HG03571 (cell line): ENCODE measurements around the gene SPATA31E1.
"Not testable (repeated sequence)": the region's sequence is repeated elsewhere in the genome, so short reads cannot be mapped to it uniquely, and the experiment has no call there.

Experiments
- ATAC-seq: cut with Tn5 transposase; IDR thresholded peaks from one replicate; pipeline ENCODE4 v1.9.1; 2021; ENCODE audit not compliant: unreplicated experiment

SPATA31E1 gene

DNA sequence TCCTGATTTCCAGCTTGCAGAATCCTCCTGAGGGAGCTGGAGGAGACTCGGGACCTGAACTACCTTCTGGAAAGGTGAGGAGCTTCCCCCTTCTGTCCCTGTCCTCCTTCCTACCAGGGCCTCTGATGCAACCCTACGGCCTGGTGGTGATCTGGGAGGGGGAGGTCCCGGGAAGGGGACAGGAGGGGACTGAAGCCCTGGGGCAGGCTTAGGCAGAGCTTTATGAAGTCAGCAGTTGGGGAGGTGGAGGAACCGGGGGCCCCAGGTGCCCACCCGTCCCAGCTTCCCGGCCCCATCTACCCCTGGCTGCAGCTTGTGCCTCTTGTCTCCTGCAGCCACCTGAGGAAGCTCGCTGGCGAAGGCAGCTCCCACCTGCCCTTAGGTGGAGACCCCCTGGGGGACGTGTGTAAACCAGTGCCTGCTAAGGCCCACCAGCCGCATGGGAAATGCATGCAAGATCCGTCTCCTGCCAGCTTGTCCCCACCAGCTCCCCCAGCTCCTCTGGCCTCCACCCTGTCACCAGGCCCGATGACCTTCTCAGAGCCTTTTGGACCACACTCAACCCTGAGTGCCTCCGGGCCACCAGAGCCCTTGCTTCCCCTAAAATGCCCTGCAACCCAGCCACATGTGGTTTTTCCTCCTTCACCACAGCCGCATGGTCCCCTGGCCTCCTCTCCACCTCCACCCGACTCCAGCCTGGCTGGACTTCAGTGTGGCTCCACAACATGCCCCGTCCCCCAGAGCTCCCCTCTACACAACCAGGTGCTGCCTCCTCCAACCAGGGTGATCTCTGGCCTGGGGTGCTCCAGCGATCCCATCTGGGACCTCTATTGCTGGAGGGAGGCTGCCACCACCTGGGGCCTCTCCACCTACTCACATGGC, 2.1 kb downstream of the SPATA31E1 start:
- ATAC-seq = no peak

DNA sequence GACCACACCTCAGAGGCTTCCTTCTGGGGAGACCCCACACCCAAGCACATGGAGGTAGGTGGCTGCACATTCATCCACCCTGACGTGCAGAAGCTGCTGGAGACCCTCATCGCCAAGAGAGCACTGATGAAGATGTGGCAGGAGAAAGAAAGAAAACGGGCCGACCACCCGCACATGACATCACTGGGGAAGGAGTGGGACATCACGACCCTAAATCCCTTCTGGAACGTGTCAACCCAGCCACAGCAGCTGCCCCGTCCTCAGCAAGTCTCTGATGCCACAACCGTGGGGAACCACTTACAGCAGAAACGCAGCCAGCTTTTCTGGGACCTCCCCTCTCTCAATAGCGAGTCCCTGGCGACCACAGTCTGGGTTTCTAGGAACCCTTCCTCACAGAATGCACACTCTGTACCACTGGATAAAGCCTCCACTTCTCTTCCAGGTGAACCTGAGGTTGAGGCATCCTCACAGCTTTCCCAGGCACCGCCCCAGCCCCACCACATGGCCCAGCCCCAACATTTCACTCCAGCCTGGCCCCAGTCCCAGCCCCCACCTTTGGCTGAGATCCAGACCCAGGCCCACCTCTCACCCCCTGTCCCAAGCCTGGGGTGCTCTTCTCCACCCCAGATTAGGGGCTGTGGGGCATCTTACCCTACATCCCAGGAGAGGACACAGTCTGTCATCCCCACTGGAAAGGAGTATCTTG, 3.0 kb downstream of the SPATA31E1 start:
- no peak for ATAC-seq

DNA sequence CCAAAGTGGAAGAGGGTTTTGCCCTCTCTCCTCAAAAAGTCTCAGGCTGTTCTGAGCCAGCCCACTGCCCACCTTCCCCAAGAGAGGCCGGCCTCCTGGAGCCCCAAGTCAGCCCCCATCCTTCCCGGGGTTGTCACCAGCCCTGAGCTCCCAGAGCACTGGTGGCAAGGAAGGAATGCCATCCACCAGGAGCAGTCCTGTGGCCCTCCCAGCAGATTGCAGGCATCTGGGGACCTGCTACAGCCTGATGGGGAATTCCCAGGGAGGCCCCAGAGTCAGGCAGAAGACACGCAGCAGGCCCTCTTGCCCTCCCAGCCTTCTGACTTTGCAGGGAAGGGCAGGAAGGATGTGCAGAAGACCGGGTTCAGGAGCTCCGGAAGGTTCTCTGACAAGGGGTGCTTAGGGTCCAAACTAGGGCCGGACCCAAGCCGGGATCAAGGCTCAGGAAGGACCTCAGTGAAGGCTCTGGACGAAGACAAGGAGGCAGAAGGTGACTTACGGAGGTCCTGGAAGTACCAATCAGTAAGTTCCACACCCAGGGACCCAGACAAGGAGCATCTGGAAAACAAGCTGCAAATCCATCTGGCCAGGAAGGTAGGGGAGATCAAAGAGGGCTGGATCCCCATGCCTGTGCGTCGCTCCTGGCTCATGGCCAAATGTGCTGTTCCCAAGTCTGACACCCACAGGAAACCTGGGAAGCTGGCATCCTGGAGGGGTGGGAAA, 3.7 kb downstream of the SPATA31E1 start:
- ATAC-seq = no peak

DNA sequence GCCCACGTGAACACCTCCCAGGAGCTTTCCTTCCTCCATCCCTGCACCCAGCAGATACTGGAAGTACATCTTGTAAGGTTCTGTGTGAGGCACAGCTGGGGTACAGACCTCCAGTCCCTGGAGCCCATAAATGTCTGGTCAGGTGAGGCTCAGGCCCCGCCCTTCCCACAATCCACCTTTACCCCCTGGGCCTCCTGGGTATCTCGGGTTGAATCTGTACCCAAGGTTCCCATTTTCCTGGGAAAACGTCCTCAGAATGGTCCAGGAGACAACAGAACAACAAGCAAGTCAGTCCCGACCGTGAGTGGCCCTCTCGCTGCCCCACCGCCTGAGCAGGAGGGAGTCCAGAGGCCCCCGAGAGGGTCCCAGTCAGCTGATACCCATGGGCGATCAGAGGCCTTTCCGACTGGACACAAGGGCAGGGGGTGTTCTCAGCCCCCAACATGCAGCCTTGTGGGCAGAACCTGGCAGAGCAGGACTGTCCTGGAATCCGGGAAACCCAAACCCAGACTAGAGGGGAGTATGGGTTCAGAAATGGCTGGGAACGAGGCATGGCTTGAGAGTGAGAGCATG, 4.3 kb downstream of the SPATA31E1 start:
- ATAC-seq = no peak

DNA sequence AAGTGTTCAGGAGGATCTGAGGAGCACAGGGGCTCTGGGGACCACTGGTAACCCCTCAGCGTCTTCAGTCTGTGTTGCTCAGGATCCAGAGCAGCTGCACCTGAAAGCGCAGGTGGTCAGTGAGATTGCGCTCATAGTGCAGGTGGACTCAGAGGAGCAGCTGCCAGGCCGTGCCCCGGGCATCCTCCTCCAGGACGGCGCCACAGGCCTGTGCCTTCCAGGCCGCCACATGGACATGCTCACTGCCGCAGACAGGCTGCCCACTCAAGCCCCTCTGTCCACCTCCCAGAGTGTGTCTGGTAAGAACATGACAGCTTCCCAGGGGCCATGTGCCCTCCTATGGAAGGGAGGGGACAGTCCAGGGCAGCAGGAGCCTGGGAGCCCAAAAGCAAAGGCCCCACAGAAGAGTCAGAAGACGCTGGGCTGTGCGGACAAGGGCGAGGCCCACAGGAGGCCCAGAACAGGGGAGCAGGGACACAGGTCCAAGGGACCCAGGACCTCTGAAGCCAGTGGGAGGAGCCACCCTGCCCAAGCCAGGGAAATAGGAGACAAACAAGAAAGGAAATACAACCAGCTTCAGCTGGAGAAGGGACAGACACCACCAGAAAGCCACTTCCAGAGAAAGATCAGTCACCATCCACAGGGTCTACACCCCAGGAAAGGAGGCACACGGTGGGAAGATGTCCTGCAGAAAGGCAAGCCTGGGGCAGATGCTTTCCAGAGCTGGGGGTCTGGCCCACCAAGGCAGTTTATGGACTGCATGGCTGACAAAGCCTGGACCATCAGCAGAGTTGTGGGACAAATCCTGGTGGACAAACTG, 5.2 kb downstream of the SPATA31E1 start:
- ATAC-seq = no peak

DNA sequence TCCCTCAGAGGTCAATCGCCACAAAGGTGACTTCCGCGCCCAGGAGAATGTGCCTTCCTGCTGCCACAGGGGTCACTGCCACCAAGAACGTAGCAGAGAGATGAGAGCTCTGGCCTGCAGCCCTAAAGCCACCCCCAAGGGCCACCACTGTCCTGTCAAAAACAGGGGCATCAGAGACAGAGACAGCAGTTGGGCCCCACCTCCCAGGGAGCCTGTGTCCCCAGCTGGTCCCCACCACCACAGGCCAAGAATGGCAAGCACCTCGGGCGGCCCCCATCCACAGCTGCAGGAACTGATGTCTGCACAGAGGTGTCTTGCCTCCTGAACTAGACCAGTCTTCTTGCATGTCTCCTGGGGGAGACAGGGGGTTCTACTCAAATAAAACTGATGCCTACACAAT, 5.8 kb downstream of the SPATA31E1 start:
- ATAC-seq = no peak

DNA sequence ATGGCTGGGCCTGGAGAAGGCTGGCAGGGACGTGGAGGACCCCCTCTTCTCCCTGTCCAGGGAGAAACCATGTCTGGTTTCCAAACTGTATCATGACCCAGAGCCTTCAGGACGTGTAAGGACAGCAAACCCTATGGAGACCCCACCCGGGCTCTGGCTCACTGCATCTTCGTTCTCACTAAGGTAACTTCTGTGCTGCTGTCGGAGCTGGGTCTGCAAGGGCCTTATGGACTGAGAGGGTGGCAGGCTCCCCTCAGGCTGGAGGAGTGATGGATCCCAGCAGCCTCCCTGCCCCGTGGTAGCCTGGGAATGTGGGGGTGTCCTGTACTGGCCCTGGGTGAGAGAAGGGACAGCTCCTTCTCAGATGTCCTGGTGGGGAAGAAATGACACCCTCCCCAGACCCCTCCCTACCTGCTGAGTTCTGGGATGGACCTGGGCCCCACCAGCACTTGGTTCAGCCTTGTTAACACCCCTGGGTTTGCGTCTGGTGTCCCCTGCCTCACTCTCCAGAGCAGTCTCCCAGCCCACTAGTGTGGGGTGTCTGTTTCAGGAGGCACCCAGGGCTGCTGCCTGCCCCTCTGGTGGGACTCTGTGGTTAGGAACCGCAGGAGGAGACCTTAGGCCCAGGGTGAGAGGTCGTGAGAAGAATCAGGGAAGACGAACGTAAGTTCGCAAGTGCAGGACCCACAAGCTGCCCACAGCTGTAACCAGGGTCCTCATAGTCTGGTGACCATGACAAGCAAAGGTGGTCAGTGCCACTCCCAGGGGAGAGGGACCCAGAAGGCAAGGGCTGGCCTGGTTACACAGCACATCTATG, 6.6 kb downstream of the SPATA31E1 start:
- ATAC-seq = no peak

DNA sequence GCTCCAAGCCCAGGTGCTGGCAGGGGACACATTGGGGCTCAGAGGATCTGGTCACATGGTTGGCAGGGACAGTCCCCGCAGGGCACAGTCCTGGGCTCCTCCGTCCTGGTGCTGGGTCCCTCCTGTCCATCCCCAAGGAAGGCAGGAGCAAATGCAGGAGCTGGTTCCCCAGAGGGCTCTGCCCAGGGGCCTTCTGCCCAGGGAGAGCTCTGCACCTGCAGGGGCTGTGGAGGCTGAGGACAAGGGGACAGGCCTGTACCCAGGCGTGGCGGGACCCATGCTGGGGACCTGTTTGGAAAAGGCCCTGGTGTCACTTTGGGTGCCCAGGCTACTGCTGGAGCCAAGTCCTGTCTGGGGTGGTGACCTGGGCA, 7.2 kb downstream of the SPATA31E1 start:
- no peak for ATAC-seq

DNA sequence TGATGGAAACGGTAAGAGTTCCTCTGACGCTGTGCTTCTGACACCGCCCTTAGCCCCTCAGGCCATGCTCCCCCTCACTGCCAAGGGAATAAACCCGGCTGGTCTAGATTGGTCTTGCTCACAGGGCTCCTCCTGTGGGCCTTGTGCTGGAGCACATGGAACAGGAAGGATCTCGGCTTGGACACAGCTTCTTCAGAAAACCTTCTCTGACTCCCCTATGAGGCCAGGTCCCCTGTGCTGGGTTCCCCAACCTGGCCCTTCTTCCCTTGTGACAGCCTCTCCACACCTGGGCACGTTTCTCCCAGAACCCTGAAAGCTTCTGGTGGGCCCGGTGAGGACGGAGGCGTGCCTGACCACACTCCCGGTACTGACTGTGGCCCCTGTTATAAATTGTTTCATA, 8.2 kb downstream of the SPATA31E1 start:
- no peak for ATAC-seq

DNA sequence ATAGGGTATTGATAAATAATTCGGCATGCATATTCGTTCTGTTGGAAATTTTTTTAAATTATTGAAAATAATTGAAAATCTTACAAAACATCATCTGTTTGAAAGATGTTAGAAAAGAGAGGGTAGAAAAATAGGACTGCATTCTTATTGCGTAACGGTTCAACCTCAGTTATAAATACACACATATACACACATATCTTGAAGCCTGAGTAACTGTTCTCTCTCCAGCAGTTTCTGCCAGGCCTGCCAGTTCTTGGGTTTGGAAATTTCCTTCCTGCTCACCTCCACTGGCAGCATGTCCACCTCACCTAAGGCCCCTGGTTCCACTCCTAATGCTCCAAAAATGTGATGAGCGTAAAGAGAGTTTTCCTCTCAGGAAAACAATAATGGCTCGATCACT, 9.1 kb downstream of the SPATA31E1 start:
- no peak for ATAC-seq

DNA sequence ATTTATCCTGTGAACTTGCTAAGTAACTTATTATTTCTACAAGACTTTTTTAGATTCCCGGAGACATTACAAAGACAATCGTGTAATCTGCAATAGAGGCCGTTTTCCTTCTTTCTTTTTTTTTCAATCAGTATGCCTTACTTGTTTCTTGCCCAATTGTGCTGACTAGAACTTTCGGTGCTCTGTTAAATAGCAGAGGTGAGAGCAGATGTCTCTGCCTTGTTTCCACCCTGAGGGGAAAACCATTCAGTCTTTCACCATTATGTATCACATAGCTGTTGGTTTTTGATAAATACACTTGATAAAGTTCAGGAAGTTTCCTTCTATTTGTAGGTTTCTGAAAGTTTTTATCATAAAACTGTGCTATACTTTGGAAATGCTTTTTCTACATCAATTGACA, 10.3 kb downstream of the SPATA31E1 start:
- ATAC-seq = no peak

DNA sequence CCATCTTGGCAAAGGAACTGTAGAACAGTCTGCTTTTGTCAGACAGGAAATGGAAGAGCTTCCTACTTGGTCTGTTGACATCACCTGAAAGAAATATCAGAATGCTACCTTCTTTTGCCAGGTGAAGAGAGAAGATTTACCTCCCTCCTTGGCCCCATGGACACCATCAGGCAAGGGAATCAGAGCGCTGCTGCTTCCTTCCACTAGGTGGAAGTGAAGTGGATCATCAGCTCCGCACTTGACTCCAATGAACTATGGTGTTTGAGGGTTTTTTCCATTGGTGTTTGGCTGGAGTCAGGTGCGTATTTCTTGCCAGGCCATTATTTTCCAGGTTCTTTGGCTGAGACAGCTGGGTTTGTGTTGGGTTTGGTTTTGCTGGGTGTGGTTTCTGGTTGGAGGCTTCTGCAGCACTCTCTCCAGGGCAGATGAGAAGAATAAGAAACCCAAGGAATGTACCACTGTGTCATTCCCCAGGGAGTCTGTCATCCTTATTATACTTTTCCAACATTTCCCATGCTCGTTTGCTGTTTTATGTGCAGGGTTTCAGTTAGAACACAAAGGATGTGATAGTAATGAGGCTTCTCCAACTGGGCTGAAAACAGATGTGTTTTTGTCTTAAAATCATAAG, 12.4 kb downstream of the SPATA31E1 start:
- ATAC-seq = no peak

DNA sequence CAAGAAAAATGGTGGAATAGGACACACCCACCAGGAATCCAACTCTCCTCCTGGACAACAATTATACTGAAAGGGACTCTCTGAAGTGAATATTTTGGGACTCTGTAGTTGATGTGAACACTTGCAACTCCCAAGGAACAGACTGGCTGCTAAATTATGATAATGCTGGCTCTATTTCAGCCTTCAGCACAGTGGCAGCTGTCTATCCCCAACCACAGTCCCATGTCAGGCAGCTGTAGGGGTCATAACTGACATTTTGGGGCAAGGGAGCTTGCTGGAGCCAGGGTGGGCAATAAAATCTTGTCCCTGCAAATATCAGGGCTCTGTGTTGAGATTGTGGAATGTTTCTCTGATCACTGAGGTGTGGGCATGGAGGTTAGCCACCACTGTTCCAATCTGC, 14.2 kb downstream of the SPATA31E1 start:
- ATAC-seq = no peak

DNA sequence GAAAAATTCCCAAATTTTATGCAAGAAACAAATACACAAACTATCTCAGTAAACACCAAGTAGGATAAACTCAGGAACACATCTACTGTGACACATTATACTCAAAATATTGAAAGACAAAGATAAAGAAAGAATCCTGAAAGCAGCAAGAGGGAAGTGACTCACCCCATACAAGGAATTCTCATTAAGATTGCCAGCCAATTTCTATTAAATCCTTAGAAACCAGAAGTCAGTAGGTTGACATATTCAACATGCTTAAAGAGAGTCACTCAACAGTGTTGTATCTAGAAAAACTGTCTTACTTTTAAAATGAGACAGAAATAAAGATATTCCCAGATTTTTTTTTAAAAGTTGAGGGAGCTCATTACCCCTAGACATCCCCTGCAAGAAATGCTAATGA, 15.5 kb downstream of the SPATA31E1 start:
- ATAC-seq = no peak

DNA sequence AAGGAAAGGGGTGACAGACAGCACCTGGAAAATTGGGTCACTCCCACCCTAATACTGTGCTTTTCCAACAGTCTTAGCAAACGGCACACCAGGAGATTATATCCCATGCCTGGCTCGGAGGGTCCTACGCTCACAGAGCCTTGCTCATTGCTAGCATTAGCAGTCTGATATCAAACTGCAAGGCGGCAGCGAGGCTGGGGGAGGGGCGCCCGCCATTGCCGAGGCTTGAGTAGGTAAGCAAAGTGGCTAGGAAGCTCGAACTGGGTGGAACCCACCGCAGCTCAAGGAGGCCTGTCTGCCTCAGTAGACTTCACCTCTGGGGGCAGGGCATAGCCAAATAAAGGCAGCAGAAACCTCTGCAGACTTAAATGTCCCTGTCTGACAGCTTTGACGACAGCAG, 19.7 kb downstream of the SPATA31E1 start:
- ATAC-seq = not testable (repeated sequence)

DNA sequence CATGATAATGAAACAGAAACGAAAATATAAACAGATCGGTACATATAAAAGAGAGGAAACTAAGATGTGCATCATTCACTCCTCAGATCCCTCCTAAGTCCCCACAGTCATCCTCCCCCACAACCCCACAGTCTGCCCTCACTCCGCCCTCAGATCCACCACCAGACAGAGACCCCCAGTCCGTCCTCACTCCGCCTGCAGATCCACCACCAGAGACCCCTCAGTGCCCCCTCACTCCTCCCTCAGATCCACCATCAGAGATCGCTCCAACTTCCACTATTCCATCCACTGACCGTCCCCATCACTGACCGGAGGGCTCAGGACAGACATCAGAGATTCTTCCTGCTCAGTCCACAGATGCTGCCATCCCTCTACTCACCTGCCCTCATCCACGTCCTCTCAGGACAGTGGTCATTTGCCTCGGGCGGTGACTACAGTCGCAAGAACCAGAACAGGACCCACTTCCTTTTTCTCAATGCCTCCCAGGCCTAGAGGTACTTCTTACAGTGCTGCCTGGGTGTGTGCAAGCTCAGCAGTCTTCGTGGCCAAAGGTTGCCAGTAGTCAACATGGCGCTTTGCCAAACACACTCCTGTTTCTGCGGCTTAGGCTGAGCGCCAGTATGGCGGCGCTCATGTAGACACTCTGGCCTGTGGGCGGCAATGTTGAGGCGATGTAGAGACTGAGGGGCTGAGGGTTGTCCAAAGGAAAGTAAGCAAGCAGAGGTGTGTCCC, 26.8 kb downstream of the SPATA31E1 start:
- no peak for ATAC-seq

DNA sequence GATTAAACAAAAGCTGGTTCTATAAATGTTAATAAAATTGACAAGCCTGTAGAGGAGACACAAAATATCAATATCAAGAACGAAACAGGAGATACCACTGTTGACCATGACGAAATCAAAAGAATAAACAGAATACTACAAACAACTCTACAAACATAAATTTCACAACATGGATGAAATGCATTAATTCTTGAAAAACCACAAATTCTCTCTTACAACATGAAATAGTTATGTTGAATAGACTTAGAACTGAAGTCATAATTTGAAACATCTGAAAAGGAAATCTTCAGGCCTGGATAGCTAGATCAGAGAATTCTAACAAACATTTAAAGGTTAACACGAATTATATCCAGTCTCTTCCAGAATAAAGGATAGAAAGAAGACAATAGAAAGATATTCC, 28.1 kb downstream of the SPATA31E1 start:
- no peak for ATAC-seq

DNA sequence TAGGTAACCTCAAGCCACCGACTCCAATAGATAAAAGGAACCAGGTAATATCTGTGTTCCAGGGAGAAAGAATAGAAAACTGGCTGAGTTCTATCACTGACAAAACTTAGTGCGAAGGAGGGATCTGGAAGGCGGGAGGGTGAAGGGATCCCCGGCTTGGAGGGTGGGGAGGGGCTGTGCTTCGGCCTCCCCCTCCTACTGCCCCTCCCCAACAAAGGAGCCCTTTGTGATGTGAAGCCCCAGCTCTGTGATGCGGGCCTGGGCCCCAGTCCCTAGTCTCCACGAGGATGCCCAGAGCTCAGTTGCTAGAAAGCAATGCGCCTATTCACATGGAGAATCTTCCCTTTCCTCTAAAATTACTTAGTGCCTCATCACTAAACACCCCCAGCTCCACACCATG, 35.0 kb downstream of the SPATA31E1 start, which contains the start of gene SPATA31C1:
Gene SPATA31C1, plus strand, starts transcription at position 301 of the 400 bp plus-strand sequence.
- not testable (repeated sequence) for ATAC-seq
